Gastroesophageal sphincter (tissue), 4 donors: ENCODE measurements around the gene RPTOR. TPM values are rescaled to one million over a fixed set of nuclear protein-coding genes. Genes with fewer than 3 reads are reported as not detected.

Experiments
- ATAC-seq: fragments of 150-250 bp; one replicate; pipeline ENCODE4 v1.9.1; 2016; ENCODE audit warnings: mild to moderate bottlenecking, moderate library complexity
- H3K27ac ChIP-seq, 4 donors: fragments of 200-600 bp; sonication (generic) in 3 of 4; 1 replicate in 3 of 4; 2 replicates in 1 of 4; pipeline ENCODE4 v1.5.1; 2016 to 2019
- H3K27me3 ChIP-seq: fragments of 200-600 bp; sonication (generic); one replicate; pipeline ENCODE4 v1.5.1; 2019
- H3K36me3 ChIP-seq, 2 donors: fragments of 200-600 bp; sonication (generic); one replicate each; pipeline ENCODE4 v1.5.1; 2019; ENCODE audit warnings: control low read depth in 1 of 2
- H3K4me1 ChIP-seq, 3 donors: fragments of 200-600 bp; sonication (generic); 1 replicate in 2 of 3; 2 replicates in 1 of 3; pipeline ENCODE4 v1.5.1; 2016 to 2019; ENCODE audit warnings: control low read depth in 2 of 3
- H3K4me3 ChIP-seq, 2 donors: fragments of 200-600 bp; sonication (generic); one replicate each; pipeline ENCODE4 v1.5.1; 2019; ENCODE audit warnings: mild to moderate bottlenecking in 1 of 2, moderate library complexity in 1 of 2
- H3K9me3 ChIP-seq, 3 donors: fragments of 200-600 bp; sonication (generic); one replicate each; pipeline ENCODE4 v1.5.1; 2017 to 2019; ENCODE audit warnings: control low read depth in 2 of 3
- EP300 ChIP-seq: sonication (generic); formaldehyde crosslinking; IDR thresholded peaks from one replicate; pipeline ENCODE4 v1.6.1; 2017; ENCODE audit warnings: antibody characterized with exemption, mild to moderate bottlenecking
- POLR2A ChIP-seq, 2 donors: fragments of 450-650 bp; IDR thresholded peaks; one replicate each; pipeline ENCODE4 v1.6.1; 2017; ENCODE audit warnings: antibody characterized with exemption in 2 of 2, mild to moderate bottlenecking in 2 of 2, moderate library complexity in 1 of 2
- POLR2AphosphoS5 ChIP-seq: sonication (generic); formaldehyde crosslinking; IDR thresholded peaks from one replicate; pipeline ENCODE4 v1.6.1; 2017; ENCODE audit warnings: antibody characterized with exemption
- WGBS, 2 donors: methylation state at CpG; one replicate each; pipeline ENCODE4 v1.1.5; 2018; ENCODE audit warnings: low coverage in 1 of 2; 5-methylcytosine and 5-hydroxymethylcytosine counted together
- total RNA-seq, 4 donors: library from RNA; depleted of rRNA; stranded (reverse); fragments of >200 nt; gene quantifications; one replicate each; pipeline ENCODE4 v1.1.0, GENCODE V29; 2016
- TF ChIP-seq, protein P1 (sequence below), 4 experiments: fragments of 200-600 bp in 2 of 4; fragments of 450-650 bp in 2 of 4; sonication (generic) in 1 of 4; IDR thresholded peaks; one replicate each; pipeline ENCODE4 v1.5.1; 2017 to 2019; ENCODE audit warnings: antibody characterized with exemption in 4 of 4, mild to moderate bottlenecking in 2 of 4, moderate library complexity in 2 of 4

RPTOR gene
- total RNA-seq, 4 donors from 2014 or later: 25.7 to 56.8 (median 39.7) TPM

DNA sequence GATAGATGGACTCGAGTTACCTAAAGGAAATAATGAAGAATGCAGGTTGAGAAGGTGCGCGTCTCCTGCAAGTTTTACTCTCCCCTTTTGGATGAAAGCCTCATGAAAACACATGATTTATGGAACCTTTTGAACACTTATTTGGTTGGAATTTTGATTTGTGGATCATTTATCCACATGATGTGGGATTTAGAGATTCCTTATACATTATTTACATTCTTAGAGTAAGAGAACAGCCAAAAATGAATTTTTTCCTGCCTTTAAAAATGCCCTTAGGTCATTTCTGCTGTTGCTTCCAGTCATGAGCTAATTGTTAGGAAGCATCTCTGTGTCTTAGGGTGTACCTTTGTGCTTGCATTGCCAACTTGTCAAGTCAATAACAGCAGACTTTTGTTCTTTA is 99.9 kb downstream of the RPTOR start:
- H3K27me3 ChIP-seq: no peaks in the 10 kb centered on the region

DNA sequence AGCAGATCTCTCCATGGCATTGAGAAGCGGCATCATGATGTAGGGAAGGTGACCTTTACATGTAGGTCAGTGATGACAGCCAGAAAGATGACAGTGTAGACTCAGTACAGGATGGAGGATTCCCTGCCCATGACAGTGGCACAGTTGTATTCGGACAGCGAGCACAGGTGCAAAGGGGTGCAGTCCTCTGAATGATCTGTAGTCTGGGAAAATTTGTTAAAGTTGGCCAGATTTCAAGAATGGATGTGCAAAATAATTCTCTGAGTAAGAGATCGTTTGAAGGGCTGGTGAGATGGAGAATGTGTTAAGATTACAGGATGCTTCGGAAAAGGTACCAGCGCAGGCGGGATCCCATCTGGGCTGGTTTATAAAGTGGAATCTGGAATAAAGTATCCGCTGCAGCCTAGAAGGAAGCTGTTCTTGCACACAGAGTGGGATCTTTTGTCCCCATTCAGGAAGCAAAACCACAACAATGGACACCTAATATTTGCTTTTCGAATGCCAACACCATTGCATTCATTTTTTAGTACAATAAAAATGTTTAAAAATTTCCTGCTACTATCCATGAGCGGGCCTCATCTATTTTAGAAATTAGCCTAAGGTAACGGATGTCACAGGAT is 101.2 kb downstream of the RPTOR start:
- ATAC-seq: no peak
- Histone ChIP-seq H3K27ac (no peak overlapping the region), H3K27me3 (no peaks in the 10 kb centered on the region), H3K4me1 (peaks cover 0 to 13% (median 12%) of the 10 kb centered on the region in 3 donors), H3K36me3 (peaks cover 0 to 7% of the 10 kb centered on the region in 2 donors), H3K4me3 (no peak overlapping the region), H3K9me3 (no peaks in the 10 kb centered on the region)
- WGBS, 2 donors: 77 to 89% methylated on average over 9 to 11 of the region's 11 CpGs
- TF ChIP-seq, protein P1, sequence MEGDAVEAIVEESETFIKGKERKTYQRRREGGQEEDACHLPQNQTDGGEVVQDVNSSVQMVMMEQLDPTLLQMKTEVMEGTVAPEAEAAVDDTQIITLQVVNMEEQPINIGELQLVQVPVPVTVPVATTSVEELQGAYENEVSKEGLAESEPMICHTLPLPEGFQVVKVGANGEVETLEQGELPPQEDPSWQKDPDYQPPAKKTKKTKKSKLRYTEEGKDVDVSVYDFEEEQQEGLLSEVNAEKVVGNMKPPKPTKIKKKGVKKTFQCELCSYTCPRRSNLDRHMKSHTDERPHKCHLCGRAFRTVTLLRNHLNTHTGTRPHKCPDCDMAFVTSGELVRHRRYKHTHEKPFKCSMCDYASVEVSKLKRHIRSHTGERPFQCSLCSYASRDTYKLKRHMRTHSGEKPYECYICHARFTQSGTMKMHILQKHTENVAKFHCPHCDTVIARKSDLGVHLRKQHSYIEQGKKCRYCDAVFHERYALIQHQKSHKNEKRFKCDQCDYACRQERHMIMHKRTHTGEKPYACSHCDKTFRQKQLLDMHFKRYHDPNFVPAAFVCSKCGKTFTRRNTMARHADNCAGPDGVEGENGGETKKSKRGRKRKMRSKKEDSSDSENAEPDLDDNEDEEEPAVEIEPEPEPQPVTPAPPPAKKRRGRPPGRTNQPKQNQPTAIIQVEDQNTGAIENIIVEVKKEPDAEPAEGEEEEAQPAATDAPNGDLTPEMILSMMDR (IDR thresholded peaks at IDR 0.05): no peak
- TF ChIP-seq EP300 (no peak), POLR2A (IDR thresholded peaks at IDR 0.05) (no peak), POLR2AphosphoS5 (no peak)

More for the DNA sequence above, 99.9 kb downstream of the RPTOR start:
- Histone ChIP-seq H3K36me3 (peaks cover 0 to 7% of the 10 kb centered on the region in 2 donors), H3K4me3 (no peak overlapping the region), H3K9me3 (no peaks in the 10 kb centered on the region), H3K4me1 (peaks cover 0 to 6% (median 5%) of the 10 kb centered on the region in 3 donors), H3K27ac (no peak overlapping the region)
- no peak for TF ChIP-seq POLR2AphosphoS5
- TF ChIP-seq, protein P1 (IDR thresholded peaks at IDR 0.05): no peak
- no peak for TF ChIP-seq EP300
- TF ChIP-seq POLR2A (IDR thresholded peaks at IDR 0.05): no peak
- ATAC-seq: no peak
- WGBS, 2 donors: 94 to 100% methylated on average over 3 of the region's 3 CpGs

DNA sequence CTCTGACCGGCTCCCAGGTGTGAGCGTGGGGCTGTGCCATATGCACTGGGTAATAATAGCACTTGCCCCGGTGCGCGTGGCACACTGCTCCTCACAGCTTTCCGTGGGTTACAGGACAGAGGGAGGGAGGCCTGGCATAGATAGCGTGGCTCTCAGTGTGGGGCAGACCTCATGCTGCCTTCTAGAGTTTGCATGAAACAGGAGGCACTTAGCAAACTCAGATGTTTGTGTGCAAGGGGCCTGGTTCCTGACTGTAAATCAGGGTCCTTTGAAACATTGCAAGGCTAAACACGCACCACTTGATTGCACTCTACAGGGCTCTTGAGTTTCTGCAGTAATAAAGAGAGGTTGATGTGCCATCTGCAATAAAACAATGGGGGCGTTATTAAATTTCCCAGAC is 101.7 kb downstream of the RPTOR start:
- Histone ChIP-seq H3K36me3 (peaks cover 0 to 7% of the 10 kb centered on the region in 2 donors), H3K27ac (no peak overlapping the region), H3K27me3 (no peaks in the 10 kb centered on the region), H3K4me1 (peaks cover 0 to 13% (median 12%) of the 10 kb centered on the region in 3 donors), H3K4me3 (no peak overlapping the region), H3K9me3 (no peaks in the 10 kb centered on the region)
- TF ChIP-seq POLR2AphosphoS5 (no peak), EP300 (no peak), POLR2A (IDR thresholded peaks at IDR 0.05) (no peak)
- TF ChIP-seq, protein P1 (IDR thresholded peaks at IDR 0.05): no peak
- 88 to 90% methylated on average over 2 to 9 of the region's 9 CpGs for WGBS, 2 donors
- ATAC-seq: no peak

DNA sequence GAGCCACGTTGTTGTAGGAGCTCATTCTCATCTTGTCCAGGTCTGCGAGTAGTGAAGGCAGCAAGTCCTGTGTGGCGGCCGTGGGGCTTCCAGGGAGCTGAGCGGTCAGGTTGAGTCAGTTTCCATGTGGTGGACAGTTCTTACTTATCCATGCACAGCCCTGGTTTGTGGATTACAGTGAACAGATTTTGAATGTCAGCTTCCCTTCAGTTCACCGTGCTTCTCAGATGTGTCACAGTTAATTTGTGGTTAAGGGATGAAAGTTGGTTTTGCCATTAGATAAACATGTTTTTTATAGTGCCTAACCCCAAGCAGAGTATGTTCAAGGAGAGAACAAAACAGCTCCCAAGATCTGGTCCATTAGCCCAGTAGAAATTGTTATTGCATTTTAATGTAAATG is 103.1 kb downstream of the RPTOR start:
- no peaks in the 10 kb centered on the region for H3K27me3 ChIP-seq
- H3K4me1 ChIP-seq: peaks cover 0 to 13% (median 12%) of the 10 kb centered on the region in 3 donors
- no peak overlapping the region for H3K4me3 ChIP-seq
- TF ChIP-seq POLR2AphosphoS5 (no peak), POLR2A (IDR thresholded peaks at IDR 0.05) (no peak), EP300 (no peak)
- TF ChIP-seq, protein P1 (IDR thresholded peaks at IDR 0.05): no peak
- ATAC-seq: no peak
- peaks cover 0 to 7% of the 10 kb centered on the region in 2 donors for H3K36me3 ChIP-seq
- no peak overlapping the region for H3K27ac ChIP-seq
- 80% methylated on average over 1 to 6 of the region's 6 CpGs for WGBS, 2 donors
- H3K9me3 ChIP-seq: no peaks in the 10 kb centered on the region

DNA sequence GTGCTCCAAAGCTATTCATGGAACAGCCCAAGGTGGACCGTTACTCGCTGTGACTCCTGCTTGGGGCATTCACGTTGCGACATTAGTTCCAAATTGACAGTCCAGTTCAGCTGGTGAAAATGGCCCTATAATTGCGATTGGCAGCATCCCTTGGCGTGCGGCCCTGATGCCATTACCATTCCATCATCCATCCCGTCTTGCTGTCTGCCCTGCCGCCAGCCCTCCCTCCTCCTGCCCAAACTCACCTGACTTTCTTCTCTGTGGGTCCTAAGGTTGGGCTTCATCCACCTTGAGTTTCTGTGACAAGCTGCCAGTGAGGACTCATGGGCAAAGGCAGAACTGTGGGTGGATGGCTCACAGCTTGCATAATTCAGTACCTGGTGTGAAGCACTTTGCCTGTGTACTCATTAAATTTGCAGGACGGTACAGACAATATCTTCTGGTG is 104.6 kb downstream of the RPTOR start:
- H3K27ac ChIP-seq: no peak overlapping the region
- no peak for TF ChIP-seq POLR2AphosphoS5
- TF ChIP-seq EP300: no peak
- TF ChIP-seq, protein P1 (IDR thresholded peaks at IDR 0.05): no peak
- TF ChIP-seq POLR2A (IDR thresholded peaks at IDR 0.05): no peak
- no peak for ATAC-seq
- H3K4me3 ChIP-seq: no peak overlapping the region
- WGBS, 2 donors: 87% methylated on average over 10 of the region's 10 CpGs; no CpG with 5 or more reads in 1 of the 2 donors
- H3K36me3 ChIP-seq: no peaks in the 10 kb centered on the region
- H3K4me1 ChIP-seq: peaks cover 0 to 13% (median 12%) of the 10 kb centered on the region in 3 donors
- no peaks in the 10 kb centered on the region for H3K9me3 ChIP-seq
- no peaks in the 10 kb centered on the region for H3K27me3 ChIP-seq
